NCI-H345 (cell line): Measurements from ENCODE around the gene RAB35.

Source experiments
- DNase-seq: peaks from one replicate; lab custom pipeline; 2025; lab: John Stamatoyannopoulos, UW

RAB35 gene

DNA sequence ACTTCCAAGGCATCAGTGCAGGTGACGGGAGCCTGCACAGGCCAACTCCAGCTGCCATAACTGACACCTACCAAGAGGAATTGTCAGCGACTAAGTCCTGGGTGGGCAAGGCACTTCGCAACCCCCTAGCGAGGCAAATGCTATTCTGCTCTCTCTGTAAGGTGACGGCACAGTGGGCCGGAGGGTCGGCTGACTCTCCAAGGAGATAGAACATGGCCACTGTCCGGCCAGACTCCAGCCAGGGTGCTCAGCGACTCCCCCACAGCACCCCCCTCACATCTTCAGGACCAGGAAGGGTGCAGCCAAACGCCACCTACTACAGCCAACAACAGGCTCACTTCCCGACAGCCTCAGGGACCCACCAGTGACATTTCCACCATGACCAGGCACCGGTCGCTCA lies 13.2 kb downstream of the RAB35 start:
- no peak for DNase-seq

DNA sequence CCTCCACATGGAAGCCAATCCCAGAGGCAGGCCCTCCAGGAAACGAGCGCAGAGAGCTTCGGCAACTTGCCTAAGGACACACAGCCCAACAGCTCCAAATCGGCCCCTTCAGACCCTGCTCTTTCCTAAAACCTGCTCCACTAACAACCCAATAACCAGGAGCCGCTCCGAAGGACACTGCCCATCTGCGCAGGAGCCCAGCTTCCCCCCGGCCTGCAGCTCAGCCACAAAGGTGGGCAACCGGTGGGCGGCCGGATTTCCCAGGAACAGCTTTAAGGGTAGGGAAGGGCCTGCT lies 13.6 kb downstream of the RAB35 start:
- DNase-seq = no peak

GRCh38 chr12:120102189-120103043 lies 14.1 kb downstream of the RAB35 start:
- DNase-seq = no peak

GRCh38 chr12:120101617-120102016 lies 14.9 kb downstream of the RAB35 start:
- no peak for DNase-seq

DNA sequence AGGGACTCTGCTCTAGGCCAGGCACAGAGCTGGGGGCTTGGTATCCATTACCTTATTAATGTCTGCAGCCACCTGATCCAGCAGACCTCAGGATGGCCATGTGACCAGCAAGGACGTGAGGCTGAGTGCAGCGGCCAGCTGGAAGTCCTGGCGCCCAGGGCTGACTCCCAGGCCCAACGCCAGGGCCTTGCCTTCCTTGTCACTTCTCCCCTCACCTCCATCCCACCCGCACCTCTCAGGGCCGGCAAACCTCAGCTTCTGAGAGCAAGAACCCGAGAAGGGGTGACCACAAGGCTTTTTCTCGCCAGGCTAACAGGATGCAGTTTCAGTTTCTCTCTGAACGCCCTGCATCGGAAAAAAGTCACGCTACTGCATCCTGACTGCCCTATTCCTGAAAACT lies 15.4 kb downstream of the RAB35 start:
- no peak for DNase-seq

DNA sequence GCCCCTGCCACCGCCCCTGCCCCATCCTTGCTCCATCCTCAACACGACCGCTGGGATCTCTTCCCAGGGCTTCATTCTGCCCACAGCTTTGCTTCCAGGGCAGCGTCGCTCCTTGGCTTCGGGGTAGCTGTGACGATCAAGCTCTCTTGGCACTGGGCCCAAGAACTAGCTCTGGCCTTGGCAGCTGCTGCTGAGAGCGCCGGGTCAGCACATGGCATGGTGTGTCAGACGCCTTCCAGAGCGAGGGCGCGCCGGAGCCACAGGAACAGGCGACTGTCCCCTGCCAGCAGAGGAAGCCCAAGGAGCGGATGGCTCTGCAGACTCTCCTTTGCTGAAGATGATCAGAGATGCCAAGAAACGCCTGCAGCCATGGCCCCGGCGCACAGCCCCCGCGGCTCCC lies 15.9 kb downstream of the RAB35 start:
- no peak for DNase-seq

DNA sequence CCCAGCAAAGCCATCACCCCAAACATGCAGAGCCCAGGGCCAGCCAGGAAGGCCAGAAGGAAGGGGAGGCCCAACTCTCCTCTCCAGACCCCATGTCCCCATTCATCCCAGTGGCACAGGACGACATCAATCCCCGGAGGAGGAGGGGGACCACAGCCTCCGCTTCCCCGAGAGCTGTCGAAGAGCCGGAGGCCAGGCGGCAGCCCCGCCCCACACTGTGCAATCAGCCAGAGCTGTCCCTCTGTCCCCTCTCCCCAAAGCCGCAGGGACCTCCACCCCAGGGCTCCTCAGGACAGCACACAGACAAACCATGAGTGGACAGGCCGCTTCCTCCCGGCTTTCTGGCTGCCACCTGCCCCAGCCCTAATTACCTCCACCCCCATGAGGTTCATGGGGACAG lies 16.8 kb downstream of the RAB35 start:
- no peak for DNase-seq

DNA sequence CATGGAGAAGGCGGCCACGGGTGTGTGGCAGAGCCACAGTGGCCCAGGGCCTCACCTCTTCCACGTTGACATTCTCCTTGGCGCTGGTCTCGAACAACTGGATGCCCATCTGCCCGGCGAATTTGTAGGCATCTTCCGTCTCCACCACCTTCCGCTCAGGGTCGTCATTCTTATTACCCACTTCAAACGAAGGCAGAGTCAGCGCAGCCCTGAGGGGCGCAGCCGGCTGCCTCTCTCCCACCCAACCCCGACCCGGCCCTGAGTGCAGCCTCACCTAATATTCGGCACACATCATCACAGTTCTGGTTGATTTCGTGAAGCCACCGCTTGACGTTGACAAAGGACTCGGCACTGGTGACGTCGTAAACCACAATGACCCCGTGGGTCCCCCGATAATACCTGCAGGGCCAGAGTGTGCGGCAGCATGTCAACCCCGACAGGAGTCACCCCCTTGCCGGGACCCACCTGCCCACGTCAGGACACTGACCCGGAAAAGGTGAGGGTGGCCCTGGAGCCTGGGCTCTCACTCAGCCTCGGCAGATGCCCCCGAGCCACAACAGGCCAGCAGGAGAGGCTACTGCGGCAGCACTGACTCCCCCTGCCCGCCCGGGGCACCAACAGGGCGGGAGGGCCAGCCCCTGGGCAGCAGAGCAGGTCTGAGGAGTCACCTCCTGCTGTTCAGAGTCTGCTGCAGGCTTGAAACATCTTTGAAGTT lies 17.6 kb downstream of the RAB35 start:
- DNase-seq = no peak

DNA sequence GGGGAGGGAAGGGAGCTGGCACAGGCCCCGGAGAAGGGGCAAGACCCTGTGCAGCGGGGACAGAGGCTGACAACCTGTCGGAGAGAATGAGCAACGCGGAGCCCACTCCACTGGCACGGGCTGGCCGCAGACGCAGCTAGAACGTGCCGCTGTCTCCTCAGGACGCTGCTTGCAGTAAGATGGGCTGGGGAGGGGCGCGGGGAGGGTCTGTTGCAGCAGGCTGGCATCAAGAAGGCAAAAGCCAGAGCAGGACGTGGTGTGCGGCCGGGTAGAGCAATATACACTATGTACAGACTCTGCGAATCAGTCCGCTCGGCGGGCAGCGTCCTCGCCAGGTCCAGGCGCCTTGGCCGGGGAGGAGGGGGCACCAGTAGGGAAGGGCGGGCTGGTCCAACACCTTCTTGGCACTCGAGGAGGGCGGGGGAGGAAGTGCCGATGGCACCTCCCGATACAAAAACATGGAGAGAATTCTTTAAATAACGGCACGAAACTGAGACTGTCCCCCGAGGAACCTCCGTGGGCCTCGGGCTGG lies 19.8 kb downstream of the RAB35 start:
- DNase-seq = no peak

- DNase-seq = no peak
Observed at GRCh38 chr12:120095736-120096135, 20.8 kb downstream of the RAB35 start.

GRCh38 chr12:120095331-120095730 lies 21.2 kb downstream of the RAB35 start:
- no peak for DNase-seq

DNA sequence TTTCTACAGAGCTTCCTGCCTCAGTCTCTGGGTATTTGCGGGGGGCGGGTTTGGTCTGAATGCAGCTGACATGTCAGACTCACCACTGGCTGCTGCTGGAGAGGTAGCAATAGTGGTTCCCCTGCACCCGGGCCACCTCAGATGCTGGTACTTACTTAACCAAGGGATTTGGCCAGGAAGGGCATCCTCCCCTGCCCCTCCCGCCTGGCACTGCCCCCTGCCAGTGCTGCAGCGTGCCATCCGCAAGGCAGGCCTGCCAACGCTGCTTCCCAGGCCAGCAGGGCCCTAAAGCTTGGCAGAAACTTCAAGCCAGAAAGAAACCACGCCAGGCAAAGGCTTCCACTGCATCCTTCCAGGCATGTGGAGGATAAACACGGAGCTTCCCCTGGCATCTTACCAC lies 22.1 kb downstream of the RAB35 start:
- no peak for DNase-seq

DNA sequence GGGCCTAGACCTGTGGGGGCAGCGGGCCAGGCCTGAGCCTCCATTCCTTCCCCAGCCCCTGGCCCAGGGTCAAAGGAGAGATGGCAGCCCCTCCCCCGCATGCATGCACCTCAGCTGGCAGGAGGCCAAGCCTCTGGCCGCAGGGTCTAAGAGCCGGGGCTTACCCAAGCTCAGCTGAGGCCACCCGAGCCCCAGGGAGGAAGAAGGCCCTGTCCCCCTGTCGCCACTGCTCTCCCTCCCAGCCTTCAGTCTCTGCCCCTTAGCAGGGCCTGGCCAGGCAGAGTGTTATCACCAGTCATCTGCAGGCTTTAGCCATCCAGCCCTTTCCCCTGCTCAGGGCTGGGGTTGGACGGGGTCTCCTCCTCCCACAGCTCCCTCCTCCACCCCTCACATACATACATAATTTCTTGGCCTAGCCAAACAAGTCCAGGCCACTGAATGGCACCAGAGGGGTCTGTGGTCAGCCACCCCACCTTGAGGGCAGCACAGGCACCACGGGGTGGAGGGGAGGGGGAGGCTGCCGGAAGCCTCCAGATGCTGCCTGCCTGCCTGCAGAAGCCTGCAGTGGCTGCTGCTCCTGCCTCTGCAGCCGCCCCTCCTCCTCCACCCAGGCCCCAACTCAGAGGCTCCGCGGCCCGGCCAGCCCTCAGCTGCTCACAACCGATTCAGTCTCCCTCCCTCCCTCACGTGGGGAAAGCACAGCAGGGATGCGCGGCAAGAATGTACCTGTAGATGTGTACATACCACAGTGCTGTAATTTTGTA lies 22.8 kb downstream of the RAB35 start:
- peak; percentile 37 for DNase-seq

GRCh38 chr12:120093336-120093591 lies 23.3 kb downstream of the RAB35 start:
- no peak for DNase-seq

GRCh38 chr12:120092551-120093335 lies 23.8 kb downstream of the RAB35 start:
- no peak for DNase-seq

DNA sequence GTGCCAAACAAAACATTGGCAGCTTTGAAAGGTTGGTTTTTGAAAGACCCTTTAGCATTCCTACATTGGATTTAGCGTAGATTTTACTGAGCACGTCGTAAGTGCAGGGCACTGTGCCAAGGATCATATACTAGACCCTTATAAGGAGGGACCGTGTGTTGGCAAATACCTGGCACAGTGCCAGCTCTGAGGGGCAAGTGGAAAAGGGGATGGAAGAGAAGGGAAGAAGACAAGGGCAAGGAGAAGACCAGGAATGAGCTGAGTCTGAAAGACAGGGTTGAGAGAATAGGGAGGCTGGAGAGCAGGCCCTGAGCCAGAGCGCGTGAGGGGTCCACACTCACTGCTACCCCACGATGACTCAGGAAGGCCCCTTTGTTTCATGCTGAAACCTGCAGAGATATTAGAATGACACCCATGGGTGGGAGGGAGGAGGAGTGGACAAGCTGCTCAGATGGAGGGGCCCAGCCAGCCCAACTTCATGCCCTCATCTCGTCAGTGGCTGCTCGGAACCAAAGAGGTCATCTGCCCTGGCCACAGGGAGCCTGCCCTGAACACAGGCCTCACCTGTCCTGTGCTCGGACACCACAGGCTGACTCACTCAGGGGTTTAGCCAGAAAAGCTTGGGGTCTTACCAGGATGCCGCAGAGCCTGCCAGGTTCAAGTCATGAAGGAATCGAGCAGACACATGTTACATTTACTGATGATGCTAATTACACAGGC lies 25.0 kb downstream of the RAB35 start:
- no peak for DNase-seq

GRCh38 chr12:120090626-120091295 lies 25.8 kb downstream of the RAB35 start:
- no peak for DNase-seq

DNA sequence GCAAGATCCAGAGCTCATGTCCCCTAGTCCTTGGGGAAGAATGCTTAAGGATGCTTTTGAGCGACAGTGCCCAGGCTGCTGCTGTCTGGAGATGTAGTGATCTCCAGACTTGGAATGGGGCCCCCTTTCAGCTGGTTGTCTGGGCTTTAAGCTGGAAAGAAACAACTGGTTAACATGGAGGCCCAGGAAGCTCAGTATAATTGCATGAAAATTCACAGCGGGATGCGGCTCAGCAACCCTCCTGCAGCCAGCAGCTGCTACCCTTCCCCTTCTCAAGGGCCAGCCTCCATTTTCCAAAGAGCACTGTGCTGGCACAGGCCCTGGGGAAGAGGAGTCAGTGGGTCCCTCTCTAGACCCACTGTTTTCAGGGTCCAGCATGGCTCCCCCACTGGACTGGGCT lies 26.3 kb downstream of the RAB35 start:
- DNase-seq = no peak

DNA sequence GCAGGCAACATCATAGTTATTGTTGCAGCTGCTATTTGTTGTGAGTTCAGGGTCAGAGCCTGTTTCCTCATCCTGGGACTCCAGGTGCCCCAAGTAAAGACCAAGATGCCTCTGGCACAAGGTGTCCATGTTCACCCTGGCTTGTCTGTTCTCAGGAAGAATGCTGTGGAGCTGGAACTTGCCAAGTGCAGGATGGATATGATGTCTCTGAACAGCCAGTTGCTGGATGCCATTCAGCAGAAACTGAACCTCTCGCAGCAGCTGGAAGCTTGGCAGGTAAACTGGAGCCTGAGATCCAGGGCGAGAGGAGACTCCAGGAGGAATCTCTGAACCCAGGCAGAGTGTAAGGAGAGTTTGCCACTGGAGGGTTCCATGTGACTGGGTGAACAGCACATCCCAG lies 26.8 kb downstream of the RAB35 start:
- DNase-seq = no peak

DNA sequence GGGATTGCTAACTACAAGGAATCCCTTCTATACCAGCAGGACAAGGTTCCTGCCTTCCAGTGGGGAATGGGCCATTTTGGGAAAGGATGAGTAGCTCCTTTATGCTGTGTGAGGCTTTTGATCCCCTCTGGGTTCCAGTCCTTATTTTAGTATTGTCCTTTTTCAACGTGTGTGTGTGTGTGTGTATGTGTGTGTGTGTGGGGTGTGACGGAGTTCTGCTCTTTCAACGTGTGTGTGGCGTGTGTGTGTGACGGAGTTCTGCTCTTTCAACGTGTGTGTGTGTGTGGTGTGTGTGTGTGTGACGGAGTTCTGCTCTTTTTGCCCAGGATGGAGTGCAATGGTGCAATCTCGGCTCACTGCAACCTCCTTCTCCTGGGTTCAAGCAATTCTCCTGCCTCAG lies 27.4 kb downstream of the RAB35 start:
- DNase-seq = no peak
